Sciatic nerve (tissue), 2 donors: Measurements from ENCODE around the gene SLC12A6. TPM values are rescaled to one million over a fixed set of nuclear protein-coding genes. Genes with fewer than 3 reads are reported as not detected.
"Not testable (repeated sequence)": the region's sequence is repeated elsewhere in the genome, so short reads cannot be mapped to it uniquely, and the experiment has no call there.

Source experiments
- ATAC-seq: fragments of 200-7000 bp; cut with Tn5 transposase; one replicate; pipeline ENCODE4 v1.9.1; 2020; ENCODE audit warnings: mild to moderate bottlenecking, moderate library complexity
- DNase-seq: peaks from one replicate; pipeline ENCODE4 v3.0.0-alpha.2; 2020; ENCODE audit warnings: low spot score
- intact Hi-C: fragments of 100-400 bp; cut with DNase I; formaldehyde crosslinking; loops from one replicate; pipeline ENCODE4 v1.14.2; 2022
- total RNA-seq: library from RNA; stranded (reverse); fragmentation: NEBNext Ultra II Directional; extraction: Animal tissue kit (Norgen Biotek cat#: 25700); gene quantifications from one replicate; pipeline ENCODE4 v1.2.1, GENCODE V29; 2021
- donor health status: DM: no; HTN: no; CAD: no.
- donor health status: DM: no; HTN: no; CAD: no.

Gene SLC12A6
- total RNA-seq, 1 donor from 2014 or later: 28.8 TPM

GRCh38 chr15:34359416-34359815, 21.8 kb upstream of the SLC12A6 start:
- DNase-seq: no peak
- ATAC-seq: no peak
- intact Hi-C loops: no loop called here

- intact Hi-C loops: no loop called here
- DNase-seq: no peak
- no peak for ATAC-seq
Measured at GRCh38 chr15:34358948-34359347, 21.4 kb upstream of the SLC12A6 start.

DNA sequence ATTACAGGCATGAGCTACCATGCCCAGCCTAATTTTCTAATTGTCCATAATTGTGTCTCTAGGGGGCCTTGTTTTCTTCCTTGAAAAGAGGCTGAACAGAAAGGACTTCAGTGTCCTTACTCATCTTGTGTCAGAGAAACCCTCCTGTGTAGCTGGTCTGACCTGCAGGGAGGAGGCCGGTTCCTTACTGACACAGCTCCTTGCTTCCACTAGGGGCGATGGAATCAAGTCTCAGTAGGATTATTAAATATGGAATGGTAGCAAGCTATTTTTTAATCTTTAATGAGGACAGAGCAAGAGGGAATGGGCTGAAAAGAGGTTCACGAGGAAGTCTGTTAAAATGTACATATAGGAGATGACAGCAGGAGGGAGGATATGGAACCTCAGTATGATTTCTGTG, 20.8 kb upstream of the SLC12A6 start:
- DNase-seq: no peak
- ATAC-seq: no peak
- intact Hi-C loops: no loop called here

- DNase-seq (no peak), ATAC-seq (no peak)
- intact Hi-C loops: no loop called here
Measured at GRCh38 chr15:34357653-34358052, 20.1 kb upstream of the SLC12A6 start.

- ATAC-seq: no peak
Measured at GRCh38 chr15:34355241-34355640, 17.7 kb upstream of the SLC12A6 start.

GRCh38 chr15:34354286-34354685, 16.7 kb upstream of the SLC12A6 start:
- ATAC-seq: no peak
- intact Hi-C loops: no loop called here
- no peak for DNase-seq

More at GRCh38 chr15:34355241-34355640, 17.7 kb upstream of the SLC12A6 start:
- intact Hi-C loops: no loop called here
- DNase-seq: no peak

GRCh38 chr15:34353627-34354026, 16.0 kb upstream of the SLC12A6 start:
- DNase-seq: no peak
- no peak for ATAC-seq
- intact Hi-C loops: no loop called here

GRCh38 chr15:34352996-34353395, 15.4 kb upstream of the SLC12A6 start:
- ATAC-seq, DNase-seq, intact Hi-C loops: not testable (repeated sequence)

GRCh38 chr15:34349769-34350168, 12.2 kb upstream of the SLC12A6 start:
- DNase-seq (no peak), ATAC-seq (no peak)
- intact Hi-C loops: no loop called here

DNA sequence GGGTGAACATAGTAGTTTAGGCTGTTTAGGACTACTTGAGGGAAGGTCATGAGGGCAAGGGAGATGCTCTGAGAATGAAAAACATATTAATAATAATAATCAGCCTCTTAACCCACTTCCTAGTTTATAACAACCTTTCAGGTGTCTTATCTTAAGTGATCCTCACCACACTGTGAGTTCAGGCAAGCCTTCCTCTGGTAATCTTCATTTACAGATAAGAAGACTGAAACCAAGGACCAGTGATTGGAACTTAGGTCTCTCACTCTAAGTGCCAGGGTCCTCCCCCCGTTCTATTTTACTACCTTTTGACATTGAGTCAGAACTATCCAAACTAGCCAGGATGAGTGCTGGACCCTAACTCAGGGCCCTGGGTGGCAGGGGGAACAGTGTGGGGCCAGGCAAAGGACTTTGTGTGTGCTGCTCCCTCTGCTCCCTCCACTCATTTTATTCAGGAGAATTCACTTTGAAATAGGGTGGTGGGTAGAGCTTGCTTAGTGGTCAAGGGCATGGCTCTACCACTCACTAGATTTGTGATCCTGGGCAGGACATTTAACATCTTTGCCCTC, 11.2 kb upstream of the SLC12A6 start:
- intact Hi-C loops: no loop called here
- DNase-seq: no peak
- no peak for ATAC-seq

- ATAC-seq (no peak), DNase-seq (no peak)
- intact Hi-C loops: no loop called here
Measured at GRCh38 chr15:34347951-34348638, 10.5 kb upstream of the SLC12A6 start.

DNA sequence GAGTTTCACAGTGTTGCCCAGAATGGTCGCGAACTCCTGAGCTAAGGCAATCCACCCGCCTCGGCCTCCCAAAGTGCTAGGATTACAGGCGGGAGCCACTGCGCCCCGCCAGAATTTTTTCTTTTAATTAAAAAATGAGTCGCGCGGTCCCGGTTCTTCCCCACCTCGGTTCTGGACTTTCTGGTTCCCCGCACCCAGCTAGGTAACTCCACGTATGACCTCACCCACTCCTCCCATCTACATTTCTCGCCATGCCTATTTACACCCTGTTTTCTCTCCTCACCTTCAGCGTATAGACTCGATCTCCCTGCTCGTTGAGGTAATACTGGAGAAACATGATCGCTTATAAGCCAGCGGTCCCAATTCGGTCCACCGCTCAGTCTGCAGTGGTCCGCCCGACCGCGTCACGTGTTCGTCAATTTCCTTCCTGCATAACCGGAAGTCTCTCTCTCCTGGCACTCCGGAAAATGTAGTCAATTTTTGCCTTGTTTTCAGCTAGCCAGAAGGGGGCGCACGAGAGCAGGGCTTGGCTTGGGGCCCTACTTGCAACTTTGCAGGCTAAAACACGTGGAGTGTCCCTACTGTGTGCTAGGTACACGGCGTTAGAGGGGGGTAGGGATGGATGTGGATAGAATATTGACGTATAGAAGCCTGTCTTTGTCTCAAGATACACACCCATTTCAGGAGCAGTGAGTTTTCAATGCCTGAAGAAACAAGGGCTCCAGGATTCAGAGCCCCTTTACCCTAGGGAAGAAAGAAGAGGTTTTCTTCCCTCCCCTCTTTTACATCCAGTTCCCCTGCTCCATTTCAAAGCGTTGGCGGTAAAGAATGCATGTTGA, 5.4 kb upstream of the SLC12A6 start, which contains the start of the genes NOP10 and NUTM1:
NOP10 (minus strand) TSS at position 400 of the 839 bp plus-strand sequence; CDS start at position 337, 63 bp downstream.
NUTM1 (plus strand) TSS at position 579 of the 839 bp plus-strand sequence. CDS start 382 bp downstream, outside the sequence.
- ATAC-seq (peak; percentile 98), DNase-seq (peak; percentile 95)
- intact Hi-C loops: no loop called here

DNA sequence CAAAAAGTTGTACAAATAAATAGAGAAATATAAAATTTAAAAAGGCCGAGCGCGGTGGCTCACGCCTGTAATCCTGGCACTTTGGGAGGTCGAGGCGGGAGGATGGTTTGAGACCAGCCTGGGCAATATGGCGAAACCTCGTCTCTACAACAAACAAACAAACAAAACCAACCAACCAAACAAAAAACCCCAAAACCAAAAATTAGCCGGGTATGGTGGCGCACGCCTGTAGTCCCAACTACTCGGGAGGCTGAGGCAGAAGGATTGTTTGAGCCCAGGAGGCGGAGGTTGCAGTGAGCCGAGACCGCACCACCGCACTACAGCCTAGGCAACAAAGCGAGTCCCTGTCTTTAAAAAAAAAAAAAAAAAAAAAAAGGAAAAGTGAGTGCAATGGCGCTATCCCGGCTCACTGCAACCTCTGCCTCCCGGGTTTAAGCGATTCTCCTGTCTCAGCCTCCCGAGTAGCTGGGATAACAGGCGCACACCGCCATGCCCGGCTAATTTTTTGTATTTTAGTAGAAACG, 4.7 kb upstream of the SLC12A6 start:
- DNase-seq, intact Hi-C loops: not testable (repeated sequence)
- ATAC-seq: peak; percentile 1

GRCh38 chr15:34341381-34342212, 4.0 kb upstream of the SLC12A6 start:
- intact Hi-C loops: no loop called here
- ATAC-seq (no peak), DNase-seq (no peak)

DNA sequence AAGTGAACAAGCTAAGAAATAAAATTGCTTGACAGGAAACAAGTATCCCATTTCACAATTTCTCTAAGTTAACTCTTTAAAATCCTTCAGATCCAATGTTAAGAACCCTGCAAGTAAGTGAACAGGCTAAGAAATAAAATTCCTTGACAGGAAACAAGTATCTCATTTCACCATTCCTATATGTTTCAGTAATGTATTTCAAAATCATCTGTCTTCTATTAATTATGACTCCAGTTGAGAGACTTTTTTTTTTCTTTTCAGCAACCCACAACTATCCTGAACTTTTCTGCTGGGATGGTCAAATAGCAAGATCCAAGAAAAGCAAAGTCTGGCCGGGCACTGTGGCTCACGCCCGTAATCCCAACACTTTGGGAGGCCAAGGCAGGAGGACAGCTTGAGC, 2.4 kb upstream of the SLC12A6 start:
- DNase-seq (no peak), ATAC-seq (no peak)
- intact Hi-C loops: no loop called here

GRCh38 chr15:34338347-34338746, 766 bp upstream of the SLC12A6 start:
- no peak for ATAC-seq
- intact Hi-C loops: no loop called here
- no peak for DNase-seq

GRCh38 chr15:34336991-34337556, 507 bp downstream of the SLC12A6 start:
- intact Hi-C loops: no loop called here
- DNase-seq (no peak), ATAC-seq (peak; percentile 33)

- intact Hi-C loops: no loop called here
- ATAC-seq: no peak
- no peak for DNase-seq
Measured at GRCh38 chr15:34336231-34336990, 1.2 kb downstream of the SLC12A6 start.
